HG02642 (cell line): ENCODE data around the gene PRORP.
"Not testable (repeated sequence)": the region's sequence is repeated elsewhere in the genome, so short reads cannot be mapped to it uniquely, and the experiment has no call there.

ENCODE experiments used
- ATAC-seq: cut with Tn5 transposase; IDR thresholded peaks from one replicate; pipeline ENCODE4 v1.9.1; 2021; ENCODE audit warnings: mild to moderate bottlenecking; ENCODE audit not compliant: unreplicated experiment, poor library complexity

Gene PRORP

DNA sequence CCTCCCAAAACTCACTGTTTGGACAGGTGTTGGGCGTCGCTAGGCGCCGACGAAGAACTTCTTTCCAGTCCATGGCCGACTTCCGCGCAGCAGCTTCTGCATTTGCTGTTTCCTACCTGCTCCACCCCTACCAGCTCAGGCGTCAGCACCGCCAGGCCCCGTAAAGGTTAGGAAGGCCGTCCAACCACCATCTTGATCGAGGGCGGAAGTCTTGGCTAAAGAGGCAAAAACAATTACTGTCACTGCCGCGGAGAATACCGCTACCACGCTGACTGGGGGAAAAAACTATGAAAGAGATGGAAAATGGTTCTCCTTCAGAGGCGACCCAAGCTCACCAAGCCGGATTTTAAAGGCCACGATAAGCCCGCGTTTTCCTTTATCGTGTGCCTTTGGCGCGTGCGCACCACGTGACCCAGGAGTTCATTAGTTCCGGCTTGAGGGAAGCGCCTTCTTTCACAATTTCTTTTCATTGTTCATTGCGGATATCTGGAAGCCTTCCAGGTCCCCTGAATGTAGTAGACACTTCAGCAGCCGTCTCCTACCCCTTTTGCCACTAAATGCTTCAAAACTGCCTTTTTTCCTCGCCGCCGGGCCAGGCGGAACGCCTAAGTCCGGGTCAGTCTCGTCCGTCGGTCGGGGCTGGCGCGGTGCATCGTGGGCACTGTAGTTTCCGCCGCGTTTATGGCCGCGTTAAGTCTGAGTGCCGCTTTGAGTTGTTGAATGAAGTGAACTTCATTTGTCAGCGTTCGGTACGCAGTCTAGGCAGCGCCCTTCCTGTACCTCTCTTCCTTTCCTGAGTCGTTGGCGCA lies at the start of gene PRORP, which contains the start of gene PPP2R3C:
TSS of gene PRORP (plus strand) at position 666 of the 809 bp plus-strand sequence. CDS start 694 bp downstream, outside the sequence.
TSS of gene PPP2R3C (minus strand) at position 104 of the 809 bp plus-strand sequence. CDS start at position 73, 31 bp downstream.
- ATAC-seq = peak; percentile 86

DNA sequence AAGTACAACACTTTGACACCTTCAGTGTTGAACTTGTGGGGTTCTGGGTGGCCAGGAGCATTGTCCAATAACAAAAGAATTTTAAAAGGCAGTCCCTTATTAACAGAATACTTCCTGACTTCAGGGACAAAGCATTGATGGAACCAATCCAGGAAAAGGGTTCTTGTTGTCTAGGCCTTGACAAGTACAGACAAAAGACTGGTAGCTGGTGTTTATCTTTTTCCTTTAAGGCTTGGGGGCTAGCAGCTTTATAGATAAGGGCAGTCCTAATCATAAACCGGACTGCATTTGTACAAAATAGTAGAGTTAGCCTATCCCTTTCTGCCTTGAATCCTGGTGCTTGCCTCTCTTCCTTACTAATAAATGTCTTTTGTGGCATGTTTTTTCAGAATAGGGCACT lies 48.9 kb upstream of the PRORP start:
- no peak for ATAC-seq

DNA sequence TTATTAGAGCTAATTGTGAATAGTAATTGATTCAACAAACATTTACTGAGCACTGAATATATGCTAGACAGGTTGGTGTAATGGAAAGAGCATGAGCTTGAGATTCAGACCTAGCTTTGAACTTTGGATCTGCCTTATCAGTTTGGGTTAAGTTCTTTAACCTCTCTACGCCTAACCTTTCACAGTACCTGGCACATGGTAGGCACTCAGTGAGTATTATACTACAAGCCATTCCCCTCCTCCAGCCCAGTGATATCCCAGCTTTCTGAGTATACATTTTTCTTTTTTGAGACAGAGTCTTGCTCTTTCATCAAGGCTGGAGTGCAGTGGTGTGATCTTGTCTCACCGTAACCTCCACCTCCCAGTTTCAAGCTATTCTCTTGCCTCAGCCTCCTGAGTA lies 44.3 kb upstream of the PRORP start:
- no peak for ATAC-seq

DNA sequence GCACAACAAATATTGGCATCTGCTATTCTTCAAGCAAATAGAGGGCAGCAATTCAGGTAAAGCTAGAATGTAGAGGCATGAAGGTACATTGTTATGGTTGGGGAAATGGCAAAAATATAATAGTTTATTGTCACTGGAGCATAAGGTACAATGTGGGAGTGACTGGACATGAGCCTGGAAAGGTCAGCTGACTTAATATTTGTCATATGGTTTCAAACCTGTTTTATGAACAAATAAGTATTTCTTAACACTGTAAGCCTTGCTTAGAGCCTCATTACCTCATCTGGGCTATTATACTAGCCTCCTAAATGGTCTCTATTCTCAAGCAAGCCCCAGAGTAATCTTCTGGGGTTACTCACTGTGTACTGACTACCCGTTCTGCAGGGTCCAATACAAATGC lies 42.6 kb upstream of the PRORP start:
- no peak for ATAC-seq

DNA sequence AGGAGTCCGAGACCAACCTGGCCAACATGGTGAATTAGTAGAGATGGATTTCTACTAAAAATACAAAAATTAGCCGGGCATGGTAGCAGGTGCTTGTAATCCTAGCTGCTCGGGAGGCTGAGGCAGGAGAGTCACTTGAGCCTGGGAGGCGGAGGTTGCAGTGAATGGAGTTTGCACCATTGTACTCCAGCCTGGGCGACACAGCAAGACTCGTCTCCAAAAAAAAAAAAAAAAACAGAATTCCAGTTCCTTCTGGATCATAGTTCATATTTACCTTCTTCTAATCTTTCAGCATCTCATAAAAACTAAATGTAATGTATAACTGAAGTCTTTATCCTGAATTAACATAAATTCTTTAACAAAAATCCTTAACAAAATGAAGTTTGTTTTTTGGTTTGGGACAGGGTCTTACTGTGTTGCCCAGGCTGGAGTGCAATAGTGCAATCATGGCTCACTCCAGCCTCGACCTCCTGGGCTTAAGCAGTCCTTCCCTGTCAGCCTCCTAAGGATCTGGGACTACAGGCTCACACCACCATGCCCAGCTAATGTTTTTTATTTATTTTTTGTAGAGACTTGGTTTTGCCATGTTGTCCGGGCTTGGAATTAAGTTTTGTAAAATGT lies 38.7 kb upstream of the PRORP start:
- no peak for ATAC-seq

DNA sequence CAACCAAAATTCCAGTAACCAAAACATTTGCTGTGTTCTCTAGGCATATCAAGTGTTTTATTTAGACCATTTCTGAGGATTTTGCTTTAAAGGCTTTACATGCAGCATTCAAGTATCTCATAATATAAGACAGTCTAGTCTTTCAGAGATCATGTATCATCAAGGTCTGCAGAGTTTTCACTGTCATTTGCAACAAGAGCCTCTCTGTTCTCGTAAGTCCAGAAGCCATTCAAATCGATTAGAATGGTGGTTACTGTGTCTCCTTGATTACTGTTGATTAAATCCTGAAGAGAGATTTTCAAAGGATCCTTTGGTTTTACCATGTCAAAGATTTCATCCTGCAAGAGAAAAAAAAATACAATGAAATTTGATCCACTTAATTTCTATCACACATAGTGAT lies 36.9 kb upstream of the PRORP start:
- ATAC-seq = no peak

DNA sequence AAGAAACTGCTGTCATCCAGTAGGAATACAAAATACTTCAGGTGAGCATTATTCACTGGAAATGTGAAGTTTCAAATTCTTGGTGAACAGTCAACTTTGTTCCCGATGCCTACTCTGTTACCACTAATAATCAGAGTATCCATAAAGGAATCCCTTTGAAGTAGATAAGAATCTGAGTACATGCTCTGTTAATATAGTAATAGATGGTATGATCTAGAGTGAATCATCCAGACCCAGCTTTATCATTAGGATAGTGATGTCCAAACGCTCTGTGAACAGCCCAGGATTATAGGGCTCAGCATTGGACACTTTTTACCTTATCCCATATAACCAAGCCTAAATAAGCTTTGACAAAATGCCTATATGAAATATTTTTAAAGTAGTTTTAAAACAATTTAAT lies 33.8 kb upstream of the PRORP start:
- no peak for ATAC-seq

DNA sequence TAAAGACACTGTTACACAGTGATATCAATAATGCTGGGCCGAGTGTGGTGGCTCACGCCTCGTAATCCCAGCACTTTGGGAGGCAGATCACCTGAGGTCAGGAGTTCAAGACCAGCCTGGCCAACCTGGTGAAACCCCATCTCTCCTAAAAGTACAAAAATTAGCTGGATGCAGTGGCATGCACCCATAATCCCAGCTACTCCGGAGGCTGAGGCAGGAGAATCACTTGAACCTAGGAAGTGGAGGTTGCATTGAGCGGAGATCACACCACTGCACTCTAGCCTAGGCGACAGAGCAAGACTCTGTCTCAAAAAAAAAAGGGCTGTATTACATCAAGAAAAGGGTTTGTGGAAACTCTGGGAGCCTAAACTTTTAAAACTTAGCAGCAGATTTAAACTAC lies 27.7 kb upstream of the PRORP start:
- ATAC-seq = not testable (repeated sequence)

DNA sequence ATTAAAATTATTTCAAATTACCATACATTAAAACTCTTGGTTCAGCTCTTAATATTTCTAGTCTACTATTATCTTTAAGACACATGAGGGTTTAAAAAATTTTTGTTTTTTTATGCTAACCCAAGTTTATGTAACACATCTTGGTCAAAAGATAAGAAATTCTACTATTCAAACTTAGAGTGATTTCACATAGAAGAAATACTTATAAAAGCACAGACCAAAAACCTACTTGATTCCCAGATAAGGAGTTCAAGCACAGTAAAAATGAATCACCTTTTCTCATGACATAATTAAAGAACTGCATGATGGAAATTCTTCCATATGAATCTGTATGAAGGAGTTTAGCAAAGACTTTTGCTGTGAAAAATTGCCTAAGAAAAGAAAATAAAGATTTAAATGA lies 14.5 kb upstream of the PRORP start:
- ATAC-seq = no peak

DNA sequence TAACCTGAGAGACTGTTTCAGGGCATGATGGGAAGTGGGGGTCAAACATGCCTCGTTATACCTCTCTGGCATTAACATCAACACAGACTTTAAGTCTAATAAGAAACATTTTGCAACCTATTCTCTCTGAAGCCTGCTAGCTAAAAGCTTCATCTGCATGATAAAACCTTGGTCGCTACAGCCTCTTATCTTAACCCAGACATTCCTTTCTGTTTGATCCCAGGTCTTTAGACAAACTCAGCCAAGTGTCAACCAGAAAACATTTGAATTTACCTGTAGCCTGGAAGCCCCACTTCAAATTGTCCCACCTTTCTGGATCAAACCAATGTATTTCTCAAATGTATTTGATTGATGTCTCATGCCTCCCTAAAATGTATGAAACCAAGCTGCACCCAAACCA lies 9.7 kb upstream of the PRORP start:
- ATAC-seq = no peak

DNA sequence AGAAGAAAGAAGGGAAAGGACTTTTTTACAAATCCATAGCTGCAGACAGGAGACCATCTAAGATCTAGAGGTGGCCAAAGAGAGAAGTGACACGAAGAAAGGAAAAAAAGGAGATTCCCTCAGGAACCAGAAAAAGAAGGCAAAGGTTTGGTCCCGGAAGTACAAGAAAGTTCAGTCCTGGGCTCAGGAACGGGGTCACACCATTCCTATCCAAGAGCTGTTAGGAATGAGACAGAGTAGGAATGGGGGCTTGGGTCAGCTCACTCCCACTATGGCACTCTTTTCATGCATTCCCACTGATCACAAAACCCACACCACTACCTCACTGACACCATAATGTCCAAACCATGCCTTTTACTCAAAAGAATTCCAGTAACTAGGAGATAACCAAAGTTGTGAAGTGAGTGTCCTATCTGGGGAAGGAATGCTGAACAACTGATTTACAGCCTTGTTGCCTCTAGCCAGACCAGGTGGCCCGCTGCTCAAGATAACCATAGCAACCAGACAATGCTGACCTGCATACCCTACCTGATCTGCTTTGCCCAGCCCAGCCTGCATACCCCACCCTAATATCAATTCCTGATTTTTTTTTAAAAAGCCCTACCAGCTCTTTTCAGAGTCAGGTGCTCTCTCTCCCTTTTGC lies 8.9 kb upstream of the PRORP start:
- no peak for ATAC-seq

DNA sequence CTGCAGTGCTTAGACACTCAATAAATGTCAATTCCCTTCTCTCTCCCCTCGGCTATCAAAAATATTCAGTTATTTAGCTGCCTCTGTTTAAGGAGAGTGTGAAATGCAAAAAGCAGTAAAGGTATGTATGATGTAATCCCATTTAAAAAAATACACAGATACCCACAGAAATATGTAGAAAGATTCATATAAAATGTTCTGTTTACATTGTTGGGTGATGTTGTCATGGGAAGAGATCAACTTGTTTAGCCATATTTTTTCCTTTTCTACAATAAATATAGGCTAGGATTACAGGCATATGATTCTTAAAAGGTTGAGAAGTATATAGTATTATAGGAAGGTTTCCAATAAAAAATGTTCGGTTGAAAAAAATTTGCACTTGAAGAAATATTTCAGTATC lies 8.3 kb upstream of the PRORP start:
- no peak for ATAC-seq

DNA sequence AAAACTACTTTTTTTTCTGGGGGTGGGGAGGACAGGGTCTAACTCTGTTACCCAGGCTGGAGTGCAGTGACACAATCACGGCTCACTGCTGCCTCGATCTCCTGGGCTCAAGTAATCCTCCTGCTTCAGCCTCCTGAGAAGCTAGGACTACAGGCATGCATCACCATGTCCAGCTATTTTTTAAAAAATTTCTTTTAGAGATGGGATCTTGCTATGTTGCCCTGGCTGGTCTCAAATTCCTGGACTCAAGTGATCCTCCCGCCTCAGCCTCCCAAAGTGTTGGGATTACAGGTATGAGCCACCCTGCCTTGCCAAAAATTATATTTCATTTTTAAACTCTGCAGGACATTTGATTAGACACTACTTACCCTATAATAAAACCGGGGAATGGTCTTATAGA lies 6.1 kb upstream of the PRORP start:
- no peak for ATAC-seq

DNA sequence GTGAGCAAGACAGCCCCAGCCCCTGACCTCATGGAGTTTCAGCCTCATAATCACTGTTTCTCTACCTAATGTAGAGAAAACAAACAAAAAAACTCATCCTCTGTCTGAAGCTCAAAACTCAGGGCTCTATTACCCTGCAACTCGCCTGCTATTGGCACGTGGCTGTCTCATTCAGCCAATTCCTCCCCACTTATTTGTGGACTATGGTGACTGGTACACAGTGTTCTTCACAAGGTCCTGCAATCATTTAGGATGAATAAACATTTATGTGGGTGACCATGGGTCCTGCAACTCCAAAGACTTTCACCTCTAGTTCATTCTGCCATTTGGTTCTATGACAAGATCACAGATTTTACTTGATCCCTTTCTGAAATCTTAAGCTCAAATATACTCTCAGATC lies 5.2 kb upstream of the PRORP start:
- ATAC-seq = no peak

DNA sequence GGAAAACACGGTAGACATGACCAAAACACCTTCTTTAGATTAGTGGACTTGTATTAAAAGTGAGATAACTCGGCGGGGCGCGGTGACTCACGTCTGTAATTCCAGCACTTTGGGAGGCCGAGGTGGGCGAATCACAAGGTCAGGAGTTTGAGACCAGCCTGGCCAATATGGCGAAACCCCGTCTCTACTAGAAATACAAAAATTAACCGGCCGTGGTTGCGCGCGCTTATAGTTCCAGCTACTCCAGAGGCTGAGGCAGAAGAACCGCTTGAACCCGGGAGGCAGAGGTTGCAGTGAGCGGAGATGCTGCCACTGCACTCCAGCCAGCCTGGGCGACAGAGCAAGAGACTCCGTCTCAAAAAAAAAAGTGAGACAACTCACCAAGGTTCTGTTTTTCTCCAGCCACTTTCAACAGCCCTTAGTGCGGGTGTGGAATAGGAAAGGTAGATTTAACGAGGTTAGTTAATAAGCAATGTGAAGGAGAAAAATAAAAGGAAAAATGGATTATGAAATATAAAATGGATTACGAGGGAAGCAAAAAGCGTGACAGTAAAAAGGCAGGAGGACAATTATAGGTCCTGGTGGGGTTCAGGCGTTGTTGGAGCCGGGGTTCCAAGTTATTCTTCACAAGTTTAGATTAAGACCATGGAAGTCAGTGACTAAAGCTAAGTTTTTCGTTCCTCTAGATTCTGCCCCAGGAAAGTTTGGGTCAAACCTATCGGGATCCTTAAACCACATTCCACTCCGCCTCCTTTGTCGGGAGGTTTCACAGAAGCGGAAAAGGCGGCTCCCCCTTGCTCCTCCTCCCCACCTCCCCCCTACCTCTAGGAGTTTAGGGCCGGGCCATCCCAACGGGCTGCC lies 1.1 kb upstream of the PRORP start:
- ATAC-seq = peak; percentile 0

DNA sequence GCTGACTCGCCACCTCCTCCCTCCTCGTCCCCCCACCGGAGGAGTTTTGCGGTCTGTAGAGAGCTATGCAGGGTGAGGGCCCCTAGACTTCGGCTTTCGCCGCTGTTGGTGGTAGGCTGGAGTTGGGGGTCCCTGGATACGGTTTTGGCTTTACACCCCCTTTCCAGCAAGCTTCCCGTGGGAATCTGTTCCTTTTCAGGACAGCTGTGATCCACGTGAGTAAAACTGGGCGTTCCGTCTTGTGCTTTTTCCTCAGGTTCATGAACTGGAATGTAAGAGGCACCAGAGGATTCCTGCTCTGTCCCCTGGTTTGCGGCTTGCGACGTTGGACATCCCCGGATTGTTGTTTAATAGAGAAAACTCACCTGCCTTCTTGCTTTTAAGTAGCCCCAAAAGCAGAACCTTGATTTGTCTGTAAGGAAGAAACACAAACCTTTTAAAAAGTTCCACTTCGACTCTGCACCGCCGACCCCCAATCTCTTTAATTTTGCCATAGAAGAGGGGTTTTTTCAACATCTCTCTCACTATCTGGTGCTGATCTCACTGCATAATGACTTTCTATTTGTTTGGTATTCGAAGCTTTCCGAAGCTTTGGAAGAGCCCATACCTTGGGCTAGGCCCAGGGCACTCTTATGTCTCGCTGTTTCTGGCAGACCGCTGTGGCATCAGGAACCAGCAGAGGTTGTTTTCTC lies 490 bp downstream of the PRORP start:
- ATAC-seq = no peak

DNA sequence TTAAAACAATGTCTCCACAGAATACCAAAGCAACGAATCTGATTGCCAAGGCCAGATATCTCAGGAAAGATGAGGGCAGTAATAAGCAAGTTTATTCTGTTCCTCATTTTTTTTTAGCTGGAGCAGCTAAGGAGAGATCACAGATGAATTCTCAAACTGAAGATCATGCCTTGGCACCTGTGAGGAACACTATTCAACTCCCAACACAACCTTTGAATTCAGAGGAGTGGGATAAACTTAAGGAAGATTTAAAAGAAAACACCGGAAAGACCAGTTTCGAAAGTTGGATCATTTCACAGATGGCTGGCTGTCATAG lies 994 bp downstream of the PRORP start:
- ATAC-seq = no peak

DNA sequence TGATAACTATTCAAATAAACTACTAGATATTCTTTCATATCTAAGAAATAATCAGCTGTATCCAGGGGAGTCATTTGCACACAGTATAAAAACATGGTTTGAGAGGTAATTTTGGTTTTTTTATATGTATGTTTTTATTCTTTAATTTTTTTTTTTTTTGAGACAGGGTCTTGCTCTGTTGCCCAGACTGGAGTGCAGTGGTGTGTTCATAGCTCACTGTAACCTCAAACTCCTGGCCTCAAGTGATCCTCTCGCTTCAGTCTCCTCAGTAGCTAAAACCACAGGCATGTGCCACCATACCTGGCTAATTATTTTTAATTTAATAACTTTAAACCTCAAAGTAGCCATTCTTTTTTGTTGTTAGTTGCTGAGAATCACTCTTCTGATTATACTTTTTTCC lies 1.8 kb downstream of the PRORP start:
- no peak for ATAC-seq

DNA sequence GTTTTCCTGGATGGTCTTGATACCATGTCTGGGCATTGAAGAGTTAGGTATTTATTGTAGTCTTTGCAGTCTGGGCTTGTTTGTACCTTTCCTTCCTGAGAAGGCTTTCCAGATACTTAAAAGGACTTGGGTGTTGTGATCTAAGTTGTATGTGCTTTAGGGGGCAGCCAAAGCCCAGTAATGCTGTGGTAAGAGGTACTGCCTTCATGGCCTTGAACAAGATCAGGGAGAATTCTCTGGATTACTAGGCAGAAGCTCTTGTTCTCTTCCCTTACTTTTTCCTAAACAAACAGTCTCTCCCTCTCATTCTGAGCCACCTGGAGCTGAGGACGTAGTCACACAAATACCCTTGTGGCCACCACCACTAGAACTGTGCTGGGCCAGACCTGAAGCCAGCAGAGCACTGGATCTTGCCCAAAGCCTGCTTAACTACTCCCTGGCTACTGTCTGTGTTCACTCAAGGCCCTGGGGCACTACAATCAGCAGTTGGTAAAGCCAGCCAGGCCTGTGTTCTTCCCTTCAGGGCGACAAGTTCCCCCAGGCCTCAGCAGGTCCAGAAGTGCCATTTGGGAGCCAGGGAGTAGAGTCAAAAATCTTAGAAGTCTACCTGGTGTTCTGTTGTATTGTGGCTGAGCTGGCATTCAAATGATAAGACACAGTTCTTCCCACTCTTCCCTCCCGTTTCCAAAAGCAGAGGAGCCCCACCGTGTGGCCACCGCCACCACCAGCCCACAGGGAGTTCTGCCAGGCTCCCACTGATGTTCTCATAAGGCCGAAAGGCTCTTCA lies 11.4 kb downstream of the PRORP start:
- ATAC-seq = no peak
